Smooth muscle cell (in vitro differentiated cells): ENCODE measurements around the gene MPI. TPM values are rescaled to one million over a fixed set of nuclear protein-coding genes. Genes with fewer than 3 reads are reported as not detected.

Source experiments
- DNase-seq: peaks from one replicate; lab custom pipeline; 2025; ENCODE audit not compliant: unreplicated experiment; lab: John Stamatoyannopoulos, UW
- H2AFZ ChIP-seq: fragments of 200-600 bp; sonication (generic); 2 replicates; pipeline ENCODE4 v1.6.0; 2016; ENCODE audit warnings: antibody characterized with exemption, low read depth, mild to moderate bottlenecking
- H3F3A ChIP-seq: fragments of 200-600 bp; sonication (generic); 2 replicates; pipeline ENCODE4 v1.6.0; 2017; ENCODE audit warnings: antibody characterized with exemption, low read depth
- H3K27ac ChIP-seq: fragments of 200-600 bp; sonication (generic); 2 replicates; pipeline ENCODE4 v1.5.1; 2016; ENCODE audit warnings: low read depth, mild to moderate bottlenecking
- H3K27me3 ChIP-seq: fragments of 200-600 bp; sonication (generic); 2 replicates; pipeline ENCODE4 v1.6.1; 2016; ENCODE audit warnings: low read depth, mild to moderate bottlenecking
- H3K36me3 ChIP-seq: fragments of 200-600 bp; sonication (generic); 2 replicates; pipeline ENCODE4 v1.5.1; 2016; ENCODE audit warnings: low read depth
- H3K4me1 ChIP-seq: fragments of 200-600 bp; sonication (generic); 2 replicates; pipeline ENCODE4 v1.5.1; 2016; ENCODE audit warnings: low read depth
- H3K4me2 ChIP-seq: fragments of 200-600 bp; sonication (generic); 2 replicates; pipeline ENCODE4 v1.6.0; 2016; ENCODE audit warnings: mild to moderate bottlenecking
- H3K4me3 ChIP-seq: fragments of 200-600 bp; sonication (generic); 2 replicates; pipeline ENCODE4 v1.5.1; 2016; ENCODE audit warnings: mild to moderate bottlenecking
- H3K79me2 ChIP-seq: fragments of 200-600 bp; sonication (generic); 2 replicates; pipeline ENCODE4 v1.6.0; 2016; ENCODE audit warnings: low read depth, mild to moderate bottlenecking
- H3K9ac ChIP-seq: fragments of 200-600 bp; sonication (generic); 2 replicates; pipeline ENCODE4 v1.6.0; 2016; ENCODE audit warnings: low read depth
- H3K9me3 ChIP-seq: fragments of 200-600 bp; sonication (generic); replicated peaks from 2 replicates; pipeline ENCODE4 v1.5.1; 2016; ENCODE audit warnings: low read depth
- H4K20me1 ChIP-seq: fragments of 200-600 bp; sonication (generic); 2 replicates; pipeline ENCODE4 v1.6.0; 2016; ENCODE audit warnings: low read depth
- WGBS: methylation state at CpG from one replicate; pipeline ENCODE4 v1.1.7; 2016; ENCODE audit warnings: low lambda C conversion rate; 5-methylcytosine and 5-hydroxymethylcytosine counted together
- microRNA-seq: library from miRNA; unstranded; fragments of <30 nt; microRNA quantifications from one replicate; pipeline ENCODE4, GENCODE V29; 2016; ENCODE audit warnings: borderline number of aligned reads
- polyA plus RNA-seq: library from polyadenylated mRNA; unstranded; fragments of >200 nt; fragmentation: Nextera tagmentation; extraction: Ambion mirVana; gene quantifications from 2 replicates; pipeline ENCODE4 v1.2.1, GENCODE V29; 2016
- small RNA-seq: library from RNA; depleted of rRNA; stranded (forward); fragments of <200 nt; gene quantifications from one replicate; pipeline ENCODE3, GENCODE V24; 2014
- total RNA-seq: library from RNA; depleted of rRNA; stranded (reverse); fragments of >200 nt; gene quantifications from 2 replicates; pipeline ENCODE4 v1.2.3, GENCODE V29; 2014
- TF ChIP-seq, protein P1 (sequence below): fragments of 200-600 bp; sonication (generic); IDR thresholded peaks from 2 replicates; pipeline ENCODE4 v1.5.1; 2017; ENCODE audit warnings: borderline replicate concordance, mild to moderate bottlenecking, antibody characterized with exemption; ENCODE audit not compliant: insufficient read depth, poor library complexity, severe bottlenecking

The MPI gene
- total and polyA plus RNA-seq, 2 experiments from 2014 or later, result 41.9 to 43.6 TPM

DNA sequence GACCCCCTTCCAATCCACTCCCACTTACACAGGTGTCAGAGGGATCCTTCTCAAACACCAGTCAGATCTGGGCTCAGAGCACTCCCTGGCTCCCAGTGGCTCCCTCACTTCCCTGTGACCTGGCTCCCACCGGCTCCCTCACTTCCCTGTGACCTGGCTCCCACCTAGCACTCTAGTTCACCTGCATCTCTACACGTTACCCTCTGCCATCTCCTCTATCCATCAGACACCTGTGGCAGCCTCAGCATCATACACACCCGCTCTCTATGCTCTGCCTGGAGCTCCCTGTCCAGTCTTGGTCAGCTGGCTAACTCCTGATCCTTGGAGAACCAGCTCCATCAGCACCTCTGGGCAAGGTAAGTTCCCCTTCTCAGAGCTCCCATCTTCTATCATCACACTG is 61.2 kb downstream of the MPI start:
- no peaks in the 10 kb centered on the region for H3K27me3 ChIP-seq
- H3K4me3 ChIP-seq, result no peak overlapping the region
- no peak for DNase-seq
- TF ChIP-seq, protein P1, sequence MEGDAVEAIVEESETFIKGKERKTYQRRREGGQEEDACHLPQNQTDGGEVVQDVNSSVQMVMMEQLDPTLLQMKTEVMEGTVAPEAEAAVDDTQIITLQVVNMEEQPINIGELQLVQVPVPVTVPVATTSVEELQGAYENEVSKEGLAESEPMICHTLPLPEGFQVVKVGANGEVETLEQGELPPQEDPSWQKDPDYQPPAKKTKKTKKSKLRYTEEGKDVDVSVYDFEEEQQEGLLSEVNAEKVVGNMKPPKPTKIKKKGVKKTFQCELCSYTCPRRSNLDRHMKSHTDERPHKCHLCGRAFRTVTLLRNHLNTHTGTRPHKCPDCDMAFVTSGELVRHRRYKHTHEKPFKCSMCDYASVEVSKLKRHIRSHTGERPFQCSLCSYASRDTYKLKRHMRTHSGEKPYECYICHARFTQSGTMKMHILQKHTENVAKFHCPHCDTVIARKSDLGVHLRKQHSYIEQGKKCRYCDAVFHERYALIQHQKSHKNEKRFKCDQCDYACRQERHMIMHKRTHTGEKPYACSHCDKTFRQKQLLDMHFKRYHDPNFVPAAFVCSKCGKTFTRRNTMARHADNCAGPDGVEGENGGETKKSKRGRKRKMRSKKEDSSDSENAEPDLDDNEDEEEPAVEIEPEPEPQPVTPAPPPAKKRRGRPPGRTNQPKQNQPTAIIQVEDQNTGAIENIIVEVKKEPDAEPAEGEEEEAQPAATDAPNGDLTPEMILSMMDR, result no peak
- peaks cover 32% of the 10 kb centered on the region for H4K20me1 ChIP-seq
- H3K36me3 ChIP-seq, result no peaks in the 10 kb centered on the region
- no peak overlapping the region for H2AFZ ChIP-seq
- H3K4me1 ChIP-seq, result peaks cover 10% of the 10 kb centered on the region
- H3K9me3 ChIP-seq, result no peaks in the 10 kb centered on the region
- H3K79me2 ChIP-seq, result no peaks in the 10 kb centered on the region
- peaks cover 11% of the 10 kb centered on the region for H3F3A ChIP-seq
- no peak overlapping the region for H3K27ac ChIP-seq
- no peak overlapping the region for H3K9ac ChIP-seq
- H3K4me2 ChIP-seq, result no peak overlapping the region
- WGBS, result 80% methylated on average over 3 of the region's 3 CpGs

Small RNAs within 50 kb of the gene (microRNA-seq; reads per million reads assigned to microRNA genes)
- not detected for gene MIR6882

Small RNAs within 50 kb of the gene (small RNA-seq; reads per million reads assigned to genes)
- gene MIR6882, result 0.08 reads per million

Other genes starting within 250 kb of the MPI start
- gene EDC3, start 194.0 kb upstream of the MPI start, total RNA-seq, result 18.4 and 23.3 TPM in 2 replicates
- 26.7 and 32.9 TPM in 2 replicates for gene EDC3, start 194.0 kb upstream of the MPI start, polyA plus RNA-seq
- gene CYP1A1, start 164.5 kb upstream of the MPI start, total RNA-seq, result 0.81 and 1.9 TPM in 2 replicates
- 0.09 and 0.13 TPM in 2 replicates for gene CYP1A1, start 164.5 kb upstream of the MPI start, polyA plus RNA-seq
- not detected in 2 replicates for gene CYP1A2, start 141.2 kb upstream of the MPI start, total RNA-seq
- gene CYP1A2, start 141.2 kb upstream of the MPI start, polyA plus RNA-seq, result not detected in 2 replicates
- 10.4 and 19.6 TPM in 2 replicates for gene CSK, start 108.0 kb upstream of the MPI start, total RNA-seq
- 14.1 and 16.5 TPM in 2 replicates for gene CSK, start 108.0 kb upstream of the MPI start, polyA plus RNA-seq
- gene LMAN1L, start 77.2 kb upstream of the MPI start, total RNA-seq, result not detected in 2 replicates
- not detected in 2 replicates for gene LMAN1L, start 77.2 kb upstream of the MPI start, polyA plus RNA-seq
- gene CPLX3, start 63.4 kb upstream of the MPI start, total RNA-seq, result 0.04 and 0.22 TPM in 2 replicates
- gene CPLX3, start 63.4 kb upstream of the MPI start, polyA plus RNA-seq, result not detected in 2 replicates
- 14.2 and 24.1 TPM in 2 replicates for gene ULK3, start 46.9 kb upstream of the MPI start, total RNA-seq
- gene ULK3, start 46.9 kb upstream of the MPI start, polyA plus RNA-seq, result 20.8 and 23.7 TPM in 2 replicates
- gene SCAMP2, start 16.7 kb upstream of the MPI start, total RNA-seq, result 47.5 and 55.5 TPM in 2 replicates
- gene SCAMP2, start 16.7 kb upstream of the MPI start, polyA plus RNA-seq, result 80.3 and 87.6 TPM in 2 replicates
- 52.4 and 53.7 TPM in 2 replicates for gene FAM219B, start 16.8 kb downstream of the MPI start, total RNA-seq
- gene FAM219B, start 16.8 kb downstream of the MPI start, polyA plus RNA-seq, result 37.1 and 40.2 TPM in 2 replicates
- gene COX5A, start 48.0 kb downstream of the MPI start, total RNA-seq, result 144 and 154 TPM in 2 replicates
- 325 and 339 TPM in 2 replicates for gene COX5A, start 48.0 kb downstream of the MPI start, polyA plus RNA-seq
- 5.5 and 8.7 TPM in 2 replicates for gene RPP25, start 66.7 kb downstream of the MPI start, total RNA-seq
- 24.0 and 26.2 TPM in 2 replicates for gene RPP25, start 66.7 kb downstream of the MPI start, polyA plus RNA-seq
- gene SCAMP5, start 105.5 kb downstream of the MPI start, total RNA-seq, result 2.8 and 18.1 TPM in 2 replicates
- gene SCAMP5, start 105.5 kb downstream of the MPI start, polyA plus RNA-seq, result 5.5 and 6.6 TPM in 2 replicates
- gene PPCDC, start 133.5 kb downstream of the MPI start, total RNA-seq, result 6.2 and 33.7 TPM in 2 replicates
- 7.8 and 11.9 TPM in 2 replicates for gene PPCDC, start 133.5 kb downstream of the MPI start, polyA plus RNA-seq